Measurements from ENCODE around the gene MRM2.

The MRM2 gene

GRCh38 chr7:2200584-2200980, 41.4 kb downstream of the MRM2 start:
- Histone ChIP-seq H3K4me1 (ENCODE audit: control insufficient read depth in 1 of 2, insufficient read depth in 1 of 2, low read depth in 1 of 2, low read length in 1 of 2) (no peaks in the 10 kb centered on the region), H3K4me3 (ENCODE audit: low read depth in 1 of 2, low read length in 1 of 2) (no peak overlapping the region), H3K27ac (no peak overlapping the region), H3K27me3 (no peaks in the 10 kb centered on the region), H3K36me3 (peaks cover 69% of the 10 kb centered on the region), H3K9me3 (no peaks in the 10 kb centered on the region)
- TF ChIP-seq, protein P1, sequence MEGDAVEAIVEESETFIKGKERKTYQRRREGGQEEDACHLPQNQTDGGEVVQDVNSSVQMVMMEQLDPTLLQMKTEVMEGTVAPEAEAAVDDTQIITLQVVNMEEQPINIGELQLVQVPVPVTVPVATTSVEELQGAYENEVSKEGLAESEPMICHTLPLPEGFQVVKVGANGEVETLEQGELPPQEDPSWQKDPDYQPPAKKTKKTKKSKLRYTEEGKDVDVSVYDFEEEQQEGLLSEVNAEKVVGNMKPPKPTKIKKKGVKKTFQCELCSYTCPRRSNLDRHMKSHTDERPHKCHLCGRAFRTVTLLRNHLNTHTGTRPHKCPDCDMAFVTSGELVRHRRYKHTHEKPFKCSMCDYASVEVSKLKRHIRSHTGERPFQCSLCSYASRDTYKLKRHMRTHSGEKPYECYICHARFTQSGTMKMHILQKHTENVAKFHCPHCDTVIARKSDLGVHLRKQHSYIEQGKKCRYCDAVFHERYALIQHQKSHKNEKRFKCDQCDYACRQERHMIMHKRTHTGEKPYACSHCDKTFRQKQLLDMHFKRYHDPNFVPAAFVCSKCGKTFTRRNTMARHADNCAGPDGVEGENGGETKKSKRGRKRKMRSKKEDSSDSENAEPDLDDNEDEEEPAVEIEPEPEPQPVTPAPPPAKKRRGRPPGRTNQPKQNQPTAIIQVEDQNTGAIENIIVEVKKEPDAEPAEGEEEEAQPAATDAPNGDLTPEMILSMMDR (IDR thresholded peaks at IDR 0.05), result no peak

DNA sequence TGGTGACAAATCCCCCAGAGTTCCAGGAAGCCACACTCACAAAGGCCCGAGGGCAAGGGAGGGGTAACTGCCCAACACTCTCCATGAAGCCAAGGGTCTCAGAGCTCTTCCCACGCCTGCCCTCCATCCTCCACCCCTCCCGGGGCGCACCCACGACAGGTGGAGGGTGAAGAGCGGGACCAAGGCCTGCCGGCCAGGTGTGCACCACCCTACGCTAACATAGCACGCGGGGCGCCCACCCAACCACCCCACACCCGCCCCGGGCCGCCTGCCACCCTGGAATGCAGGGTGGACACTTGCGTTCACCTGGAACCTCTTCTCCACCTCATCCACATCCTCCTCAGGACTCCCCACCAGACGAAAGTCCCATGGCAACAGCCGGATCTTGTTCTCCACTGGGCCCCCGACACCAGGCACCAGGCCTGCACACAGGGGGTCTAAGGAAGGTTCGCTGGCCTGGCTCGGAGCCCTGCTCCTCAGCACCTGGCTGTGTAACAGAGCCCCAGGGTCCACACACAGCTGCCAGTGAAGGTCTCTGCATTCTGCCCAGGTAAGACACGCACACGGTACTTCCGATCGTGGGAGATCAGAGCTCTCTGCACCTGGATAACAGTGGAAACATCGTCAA, 41.9 kb downstream of the MRM2 start:
- Histone ChIP-seq H3K27ac (no peak overlapping the region), H3K4me3 (ENCODE audit: low read depth in 1 of 2, low read length in 1 of 2) (no peak overlapping the region), H3K36me3 (peaks cover 66% of the 10 kb centered on the region), H3K27me3 (no peaks in the 10 kb centered on the region), H3K9me3 (no peaks in the 10 kb centered on the region), H3K4me1 (ENCODE audit: control insufficient read depth in 1 of 2, insufficient read depth in 1 of 2, low read depth in 1 of 2, low read length in 1 of 2) (no peaks in the 10 kb centered on the region)
- TF ChIP-seq, protein P1 (IDR thresholded peaks at IDR 0.05), result no peak

DNA sequence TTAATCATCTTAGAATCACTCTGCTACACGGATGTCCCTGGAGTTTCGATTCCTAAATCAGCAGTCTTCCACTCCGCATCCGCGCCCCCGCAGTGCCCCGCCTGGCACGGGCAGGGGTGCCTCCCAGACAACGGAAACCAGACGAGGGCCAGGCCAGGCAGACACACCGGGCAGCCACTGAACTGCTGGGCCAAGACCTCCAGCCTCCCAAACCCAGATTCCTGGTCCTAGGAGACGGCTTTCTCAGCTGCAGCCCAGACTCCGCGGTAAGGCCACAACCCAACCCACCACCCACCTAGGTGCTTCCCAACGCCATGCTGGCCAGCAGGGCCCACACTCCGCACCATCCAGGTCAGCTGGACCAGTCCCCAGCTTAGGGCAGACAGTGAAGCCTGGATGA, 42.5 kb downstream of the MRM2 start:
- TF ChIP-seq, protein P1 (IDR thresholded peaks at IDR 0.05), result no peak
- no peaks in the 10 kb centered on the region for H3K27me3 ChIP-seq
- H3K27ac ChIP-seq, result no peak overlapping the region
- H3K36me3 ChIP-seq, result peaks cover 64% of the 10 kb centered on the region
- H3K4me3 ChIP-seq (ENCODE audit: low read depth in 1 of 2, low read length in 1 of 2), result no peak overlapping the region
- no peaks in the 10 kb centered on the region for H3K4me1 ChIP-seq (ENCODE audit: control insufficient read depth in 1 of 2, insufficient read depth in 1 of 2, low read depth in 1 of 2, low read length in 1 of 2)
- no peaks in the 10 kb centered on the region for H3K9me3 ChIP-seq

- H3K27me3 ChIP-seq, result no peaks in the 10 kb centered on the region
- H3K27ac ChIP-seq, result no peak overlapping the region
- H3K4me1 ChIP-seq (ENCODE audit: control insufficient read depth in 1 of 2, insufficient read depth in 1 of 2, low read depth in 1 of 2, low read length in 1 of 2), result no peaks in the 10 kb centered on the region
- H3K9me3 ChIP-seq, result no peaks in the 10 kb centered on the region
- H3K36me3 ChIP-seq, result peaks cover 58% of the 10 kb centered on the region
- TF ChIP-seq, protein P1 (IDR thresholded peaks at IDR 0.05), result no peak
- H3K4me3 ChIP-seq (ENCODE audit: low read depth in 1 of 2, low read length in 1 of 2), result no peak overlapping the region
Observed at GRCh38 chr7:2198760-2199159, 43.2 kb downstream of the MRM2 start.

GRCh38 chr7:2198206-2198605, 43.8 kb downstream of the MRM2 start:
- H3K4me3 ChIP-seq (ENCODE audit: low read depth in 1 of 2, low read length in 1 of 2), result no peak overlapping the region
- no peak overlapping the region for H3K27ac ChIP-seq
- H3K9me3 ChIP-seq, result no peaks in the 10 kb centered on the region
- peaks cover 58% of the 10 kb centered on the region for H3K36me3 ChIP-seq
- no peaks in the 10 kb centered on the region for H3K27me3 ChIP-seq
- TF ChIP-seq, protein P1 (IDR thresholded peaks at IDR 0.05), result no peak
- H3K4me1 ChIP-seq (ENCODE audit: control insufficient read depth in 1 of 2, insufficient read depth in 1 of 2, low read depth in 1 of 2, low read length in 1 of 2), result no peaks in the 10 kb centered on the region
